Left ventricle myocardium inferior (tissue), 1 donor: ENCODE results near the gene MBTPS1. TPM values are rescaled to one million over a fixed set of nuclear protein-coding genes. Genes with fewer than 3 reads are reported as not detected.

Source experiments
- DNase-seq: peaks from one replicate; pipeline ENCODE4 v3.0.0-alpha.2; 2020
- H3K27ac ChIP-seq: fragments of 200-600 bp; replicated peaks from 2 replicates; pipeline ENCODE4 v1.8.0; 2021
- H3K27me3 ChIP-seq: fragments of 200-600 bp; 2 replicates; pipeline ENCODE4 v1.8.0; 2021; ENCODE audit warnings: low read depth
- H3K36me3 ChIP-seq: fragments of 200-600 bp; 2 replicates; pipeline ENCODE4 v1.8.0; 2021
- H3K4me1 ChIP-seq: fragments of 200-600 bp; 2 replicates; pipeline ENCODE4 v1.8.0; 2021
- H3K4me3 ChIP-seq: fragments of 200-600 bp; 2 replicates; pipeline ENCODE4 v1.8.0; 2021; ENCODE audit warnings: mild to moderate bottlenecking, moderate library complexity
- H3K9me3 ChIP-seq: fragments of 200-600 bp; replicated peaks from 2 replicates; pipeline ENCODE4 v1.8.0; 2021
- intact Hi-C: fragments of 100-400 bp; cut with micrococcal nuclease; formaldehyde crosslinking; loops from one replicate; pipeline ENCODE4 v1.11.0; 2022
- total RNA-seq: library from RNA; stranded (reverse); fragmentation: NEBNext Ultra II Directional; extraction: Animal tissue kit (Norgen Biotek cat#: 25700); gene quantifications from one replicate; pipeline ENCODE4 v1.2.1, GENCODE V29; 2021
- TF ChIP-seq, protein P1 (sequence below): fragments of 200-600 bp; IDR thresholded peaks from 2 replicates; pipeline ENCODE4 v1.8.0; 2021; ENCODE audit warnings: antibody characterized with exemption, mild to moderate bottlenecking, borderline replicate concordance
- donor health status: DM: no; HTN: yes; CAD: no; lungs with severe emphysema.

The MBTPS1 gene
- total RNA-seq, 1 donor from 2014 or later, result 72.5 TPM

DNA sequence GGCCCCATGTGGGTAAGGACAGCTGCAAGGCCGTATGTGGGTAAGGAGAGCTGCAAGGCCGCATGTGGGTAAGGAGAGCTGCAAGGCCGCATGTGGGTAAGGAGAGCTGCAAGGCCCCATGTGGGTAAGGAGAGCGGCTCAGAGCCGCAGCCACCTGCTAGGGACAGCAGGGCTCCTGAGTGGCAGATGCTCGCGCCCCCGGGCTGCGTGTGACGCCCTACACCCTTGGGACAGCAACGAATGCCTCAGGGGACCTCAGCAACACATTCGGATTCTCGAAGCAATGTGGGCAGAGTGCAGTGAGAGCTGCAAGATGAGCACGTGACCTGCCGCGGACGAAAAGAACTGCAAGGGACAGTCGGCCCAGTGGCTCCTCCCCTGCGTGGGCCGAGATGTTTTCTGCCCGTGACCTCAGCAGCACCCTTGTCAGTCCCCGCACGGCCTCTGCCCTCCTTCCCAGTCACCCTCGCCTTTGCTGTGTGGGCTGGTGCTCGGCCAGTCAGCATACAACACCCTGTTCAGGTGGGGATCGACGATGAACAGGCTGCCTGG lies 64.6 kb downstream of the MBTPS1 start:
- no peaks in the 10 kb centered on the region for H3K27me3 ChIP-seq
- H3K36me3 ChIP-seq, result peaks cover 60% of the 10 kb centered on the region
- DNase-seq, result no peak
- H3K9me3 ChIP-seq, result no peaks in the 10 kb centered on the region
- H3K4me1 ChIP-seq, result peaks cover 36% of the 10 kb centered on the region
- no peak overlapping the region for H3K4me3 ChIP-seq
- intact Hi-C loops, result no loop called here
- peak overlapping the region; percentile 33 for H3K27ac ChIP-seq
- TF ChIP-seq, protein P1, sequence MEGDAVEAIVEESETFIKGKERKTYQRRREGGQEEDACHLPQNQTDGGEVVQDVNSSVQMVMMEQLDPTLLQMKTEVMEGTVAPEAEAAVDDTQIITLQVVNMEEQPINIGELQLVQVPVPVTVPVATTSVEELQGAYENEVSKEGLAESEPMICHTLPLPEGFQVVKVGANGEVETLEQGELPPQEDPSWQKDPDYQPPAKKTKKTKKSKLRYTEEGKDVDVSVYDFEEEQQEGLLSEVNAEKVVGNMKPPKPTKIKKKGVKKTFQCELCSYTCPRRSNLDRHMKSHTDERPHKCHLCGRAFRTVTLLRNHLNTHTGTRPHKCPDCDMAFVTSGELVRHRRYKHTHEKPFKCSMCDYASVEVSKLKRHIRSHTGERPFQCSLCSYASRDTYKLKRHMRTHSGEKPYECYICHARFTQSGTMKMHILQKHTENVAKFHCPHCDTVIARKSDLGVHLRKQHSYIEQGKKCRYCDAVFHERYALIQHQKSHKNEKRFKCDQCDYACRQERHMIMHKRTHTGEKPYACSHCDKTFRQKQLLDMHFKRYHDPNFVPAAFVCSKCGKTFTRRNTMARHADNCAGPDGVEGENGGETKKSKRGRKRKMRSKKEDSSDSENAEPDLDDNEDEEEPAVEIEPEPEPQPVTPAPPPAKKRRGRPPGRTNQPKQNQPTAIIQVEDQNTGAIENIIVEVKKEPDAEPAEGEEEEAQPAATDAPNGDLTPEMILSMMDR, result no peak

GRCh38 chr16:84050316-84050715 lies 66.4 kb downstream of the MBTPS1 start:
- TF ChIP-seq, protein P1, result no peak
- DNase-seq, result no peak
- H3K9me3 ChIP-seq, result no peaks in the 10 kb centered on the region
- intact Hi-C loops, result no loop called here
- no peaks in the 10 kb centered on the region for H3K27me3 ChIP-seq
- peaks cover 44% of the 10 kb centered on the region for H3K36me3 ChIP-seq
- H3K4me3 ChIP-seq, result no peak overlapping the region
- peaks cover 18% of the 10 kb centered on the region for H3K4me1 ChIP-seq
- no peak overlapping the region for H3K27ac ChIP-seq

DNA sequence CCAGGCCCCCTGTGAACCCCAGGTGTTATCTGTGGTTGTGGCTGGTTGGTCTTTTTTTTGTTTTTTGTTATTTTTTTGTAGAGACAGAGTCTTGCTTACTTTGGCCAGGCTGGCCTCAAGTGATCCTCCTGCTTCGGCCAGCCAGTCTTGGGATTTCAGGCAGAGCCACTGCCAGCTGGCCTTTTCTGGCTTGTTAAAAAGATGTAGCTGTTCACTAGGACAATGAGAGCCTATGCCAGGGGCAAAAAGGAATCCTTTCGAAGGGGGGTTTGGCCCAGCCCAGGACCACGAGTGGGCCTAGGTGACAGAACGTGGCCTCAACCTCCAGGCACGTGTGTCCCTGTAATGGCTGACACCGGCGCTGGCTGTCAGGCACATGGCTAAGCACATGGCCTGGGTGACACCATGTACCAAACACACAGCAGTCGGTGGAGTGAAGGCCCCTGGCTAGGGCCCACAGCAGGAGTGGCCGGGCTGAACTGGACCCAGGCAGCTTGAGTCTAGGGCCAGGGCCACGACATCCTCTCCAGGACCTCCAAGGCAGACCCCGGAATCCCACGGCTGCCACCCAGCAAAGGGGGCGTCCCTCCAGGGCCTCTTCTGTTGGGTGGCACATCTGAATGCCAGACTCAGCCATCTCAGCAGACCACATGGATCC lies 67.2 kb downstream of the MBTPS1 start:
- intact Hi-C loops, result no loop called here
- Histone ChIP-seq H3K4me3 (no peak overlapping the region), H3K36me3 (peaks cover 36% of the 10 kb centered on the region), H3K27ac (no peak overlapping the region), H3K27me3 (no peaks in the 10 kb centered on the region), H3K4me1 (peaks cover 10% of the 10 kb centered on the region), H3K9me3 (no peaks in the 10 kb centered on the region)
- TF ChIP-seq, protein P1, result no peak
- DNase-seq, result no peak

- intact Hi-C loops, result no loop called here
- no peak overlapping the region for H3K4me3 ChIP-seq
- DNase-seq, result no peak
- no peak overlapping the region for H3K27ac ChIP-seq
- peaks cover 30% of the 10 kb centered on the region for H3K36me3 ChIP-seq
- H3K4me1 ChIP-seq, result peaks cover 13% of the 10 kb centered on the region
- H3K9me3 ChIP-seq, result no peaks in the 10 kb centered on the region
- H3K27me3 ChIP-seq, result no peaks in the 10 kb centered on the region
- TF ChIP-seq, protein P1, result no peak
Observed at GRCh38 chr16:84048871-84049270, 67.9 kb downstream of the MBTPS1 start.

- Histone ChIP-seq H3K9me3 (no peaks in the 10 kb centered on the region), H3K4me3 (no peak overlapping the region), H3K4me1 (peaks cover 19% of the 10 kb centered on the region), H3K27ac (no peak overlapping the region), H3K36me3 (peaks cover 24% of the 10 kb centered on the region), H3K27me3 (peaks cover 6% of the 10 kb centered on the region)
- TF ChIP-seq, protein P1, result no peak
- intact Hi-C loops, result no loop called here
- DNase-seq, result no peak
Observed at GRCh38 chr16:84048270-84048669, 68.5 kb downstream of the MBTPS1 start.
